GM18867 (cell line): ENCODE data around the gene ZFP36L1.

Source experiments
- ATAC-seq: cut with Tn5 transposase; IDR thresholded peaks from one replicate; pipeline ENCODE4 v1.9.1; 2021; ENCODE audit warnings: mild to moderate bottlenecking, moderate library complexity; ENCODE audit not compliant: unreplicated experiment

Gene ZFP36L1

DNA sequence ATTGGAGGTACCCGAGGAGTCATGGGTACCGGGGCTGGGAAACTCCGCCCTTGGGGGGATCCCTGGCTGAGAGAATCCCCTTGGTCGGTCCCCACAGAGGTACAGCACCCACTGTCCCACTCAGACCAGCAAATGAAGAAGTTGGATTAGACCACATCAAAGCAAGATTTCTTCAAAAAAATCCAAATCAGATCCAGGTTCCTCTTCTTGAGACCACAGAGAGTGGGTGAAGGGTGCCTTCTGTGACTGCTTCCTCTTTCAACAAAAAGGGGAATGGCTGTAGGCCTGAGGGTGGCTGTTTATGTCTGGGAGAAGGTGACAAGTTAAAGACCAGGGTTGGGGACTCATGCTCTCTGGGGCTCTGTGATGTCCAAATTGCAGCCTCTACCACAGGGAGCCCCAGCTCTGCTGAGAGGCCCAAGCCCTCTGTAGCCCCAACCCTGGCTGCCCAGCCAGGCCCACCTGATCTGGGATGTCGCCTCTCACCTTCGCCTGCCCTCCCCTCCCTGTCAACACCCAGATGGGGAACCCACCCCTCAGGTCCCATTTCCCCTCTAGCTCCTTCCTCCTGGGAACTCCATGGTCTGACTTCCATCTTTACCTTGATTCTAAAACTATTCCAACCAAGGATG lies 50.9 kb downstream of the ZFP36L1 start:
- ATAC-seq: peak; percentile 74

DNA sequence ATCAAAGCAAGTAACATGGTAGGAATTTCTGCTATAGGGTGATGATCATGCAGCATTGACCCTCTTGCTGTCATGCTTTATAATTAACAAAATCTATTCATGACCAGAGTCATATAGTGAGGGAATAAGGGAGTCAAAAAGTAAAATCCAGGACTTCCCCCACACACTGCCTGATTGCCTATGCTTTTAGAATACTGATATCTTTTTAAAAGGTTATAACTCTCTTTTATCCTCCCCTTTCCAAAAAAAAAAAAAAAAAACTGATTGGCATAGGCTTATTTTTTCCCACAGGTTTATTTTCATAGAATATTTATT lies 51.4 kb downstream of the ZFP36L1 start:
- ATAC-seq: no peak

DNA sequence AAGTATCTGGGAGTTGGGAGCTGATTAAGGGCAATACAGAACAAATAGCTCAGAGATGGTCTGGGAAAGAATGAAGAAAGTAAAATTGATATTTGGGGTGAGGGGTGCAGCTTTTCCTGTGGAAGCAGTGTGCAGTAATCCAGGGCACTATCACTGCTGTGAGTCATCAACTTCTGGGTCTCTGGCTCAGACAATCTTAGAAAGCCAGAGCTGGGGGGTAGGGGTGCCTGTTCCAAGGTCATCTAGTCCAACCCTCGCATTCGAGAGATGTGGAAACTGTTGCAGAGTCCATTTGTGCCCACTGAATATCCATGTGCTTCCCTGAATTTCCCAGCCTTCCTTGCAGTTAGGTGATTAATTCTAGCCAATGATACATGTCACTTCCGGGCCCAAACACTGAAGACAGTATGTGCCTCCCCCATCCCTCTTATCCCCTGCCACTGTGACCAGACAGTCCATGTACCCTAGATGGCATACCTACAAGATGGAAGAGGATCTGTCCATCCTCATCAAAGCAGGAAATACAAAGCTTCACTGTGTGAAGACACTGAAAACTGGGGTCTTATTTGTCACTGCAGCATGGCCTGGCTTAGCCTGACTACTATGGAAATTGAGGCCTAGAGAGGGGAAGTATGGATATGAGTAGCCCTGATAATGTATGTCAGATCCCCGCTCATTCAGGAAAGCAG lies 51.9 kb downstream of the ZFP36L1 start:
- ATAC-seq: no peak

DNA sequence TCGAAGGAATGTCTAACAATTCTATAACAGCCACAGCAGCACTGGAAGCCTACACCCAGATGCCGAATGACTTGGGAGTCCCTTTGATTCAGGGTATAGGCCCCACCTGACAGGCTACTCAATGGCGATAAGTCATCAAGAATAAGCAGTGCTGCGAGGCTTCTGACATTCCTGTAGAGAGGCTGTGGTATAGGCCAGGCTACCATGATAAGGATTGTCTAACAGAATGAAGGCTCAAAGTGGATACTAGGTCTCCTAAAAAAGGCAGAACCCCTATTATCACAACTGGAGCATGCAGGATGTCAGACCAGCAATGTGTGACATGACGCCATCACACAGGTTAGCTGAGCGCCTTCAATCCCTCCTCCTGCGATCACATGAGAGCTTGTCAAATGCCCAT lies 53.2 kb downstream of the ZFP36L1 start:
- ATAC-seq: no peak

DNA sequence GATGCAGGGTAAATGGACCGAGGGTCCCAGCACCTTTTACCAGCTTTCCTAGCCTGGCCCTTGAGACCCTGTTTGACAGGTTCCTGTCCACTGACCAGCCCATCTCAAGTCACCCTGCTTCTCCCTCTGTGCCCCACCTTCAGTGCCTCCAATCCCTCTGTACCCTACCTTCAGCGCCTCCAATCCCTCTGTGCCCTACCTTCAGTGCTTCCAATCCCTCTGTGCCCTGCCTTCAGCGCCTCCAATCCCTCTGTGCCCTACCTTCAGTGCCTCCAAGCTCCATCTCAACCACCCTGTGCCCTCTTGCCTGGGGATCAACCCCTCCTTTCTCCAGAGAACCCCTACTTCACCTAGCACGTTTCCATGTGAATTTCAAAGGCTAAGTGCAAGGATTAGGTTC lies 54.3 kb downstream of the ZFP36L1 start:
- ATAC-seq: no peak
